GM12878 (cell line): ENCODE results near the gene RPIA. TPM values are rescaled to one million over a fixed set of nuclear protein-coding genes. Genes with fewer than 3 reads are reported as not detected.

ENCODE experiments used
- ATAC-seq: fragments of 200-7000 bp; cut with Tn5 transposase; 3 replicates; pipeline ENCODE4 v1.9.1; 2020; ENCODE audit warnings: mild to moderate bottlenecking, moderate library complexity
- BruUV-seq: library from RNA; stranded (reverse); fragments of 400-500 nt; replicated peaks from 2 replicates; lab custom pipeline; 2021; lab: Mats Ljungman, UMichigan
- CTCF ChIA-PET: fragments of 300-600 bp; sonication (Branson Sonifier 250); formaldehyde crosslinking; extraction: SDS; loops from one replicate; lab custom pipeline; 2021; ENCODE audit warnings: inconsistent platforms; lab: Yijun Ruan, JAX
- POLR2A ChIA-PET: fragments of 350-600 bp; formaldehyde crosslinking; extraction: SDS; loops from one replicate; lab custom pipeline; 2021; ENCODE audit warnings: inconsistent platforms; lab: Charles Lee
- RAD21 ChIA-PET: fragments of 300-600 bp; sonication (Branson Sonifier 250); formaldehyde crosslinking; loops from one replicate; lab custom pipeline; 2023; ENCODE audit warnings: antibody characterized with exemption; ENCODE audit not compliant: unreplicated experiment; lab: Charles Lee
- SMC1A ChIA-PET: fragments of 300-600 bp; sonication (Branson Sonifier 250); formaldehyde crosslinking; loops from one replicate; lab custom pipeline; 2023; ENCODE audit not compliant: unreplicated experiment, uncharacterized antibody; lab: Charles Lee
- DNase-seq: peaks from one replicate; pipeline ENCODE4 v3.0.0-alpha.2; 2011; ENCODE audit warnings: low read depth, low spot score
- FAIRE-seq: peaks from 3 replicates; lab custom pipeline; 2011; peaks lifted over from hg19 to GRCh38; lab: Jason Lieb, UNC
- H2AFZ ChIP-seq: 2 replicates; pipeline ENCODE4 v1.6.0; 2011; ENCODE audit warnings: low read depth, low read length, control low read depth; ENCODE audit not compliant: control insufficient read depth
- H3K27ac ChIP-seq: 2 replicates; pipeline ENCODE4 v1.5.1; 2011; ENCODE audit warnings: control low read depth; ENCODE audit not compliant: control insufficient read depth, insufficient read depth
- H3K27me3 ChIP-seq, 2 experiments: replicated peaks in 1 of 2; 2 replicates each; pipeline versions ENCODE4 v1.6.0 to v1.6.1; 2011; ENCODE audit warnings: low read length in 1 of 2; ENCODE audit not compliant: control insufficient read depth in 2 of 2, insufficient read depth in 2 of 2
- H3K36me3 ChIP-seq, 2 experiments: 2 replicates each; pipeline ENCODE4 v1.5.1; 2011; ENCODE audit warnings: low read length in 1 of 2; ENCODE audit not compliant: control insufficient read depth in 2 of 2, insufficient read depth in 2 of 2
- H3K4me1 ChIP-seq: 2 replicates; pipeline ENCODE4 v1.6.1; 2011; ENCODE audit warnings: mild to moderate bottlenecking, low read length, moderate library complexity, mixed read lengths; ENCODE audit not compliant: control insufficient read depth, insufficient read depth
- H3K4me2 ChIP-seq: 2 replicates; pipeline ENCODE4 v1.6.0; 2011; ENCODE audit warnings: control low read depth; ENCODE audit not compliant: control insufficient read depth, insufficient read depth
- H3K4me3 ChIP-seq: fragments of 200-600 bp; sonication (generic); 2 replicates; pipeline ENCODE4 v1.5.1; 2016
- H3K79me2 ChIP-seq: 2 replicates; pipeline ENCODE4 v1.6.0; 2011; ENCODE audit warnings: low read length; ENCODE audit not compliant: control insufficient read depth, insufficient read depth
- H3K9ac ChIP-seq: 2 replicates; pipeline ENCODE4 v1.8.0; 2011; ENCODE audit warnings: low read length, control low read depth, mixed read lengths; ENCODE audit not compliant: control insufficient read depth, insufficient read depth
- H3K9me3 ChIP-seq: replicated peaks from 3 replicates; pipeline ENCODE4 v1.5.1; 2011; ENCODE audit warnings: mild to moderate bottlenecking, low read length; ENCODE audit not compliant: control insufficient read depth, insufficient read depth
- H4K20me1 ChIP-seq: 2 replicates; pipeline ENCODE4 v1.6.0; 2011; ENCODE audit not compliant: control insufficient read depth, insufficient read depth
- DPF2 ChIP-seq: fragments of 450-650 bp; IDR thresholded peaks from 2 replicates; pipeline ENCODE4 v1.6.1; 2017; ENCODE audit warnings: mild to moderate bottlenecking
- E4F1 ChIP-seq: fragments of 450-650 bp; IDR thresholded peaks from 2 replicates; pipeline ENCODE4 v1.6.1; 2018; ENCODE audit warnings: borderline replicate concordance, mild to moderate bottlenecking; ENCODE audit not compliant: partially characterized antibody
- KLF5 ChIP-seq: fragments of 450-650 bp; IDR thresholded peaks from 2 replicates; pipeline ENCODE4 v1.6.1; 2014; ENCODE audit warnings: mild to moderate bottlenecking; ENCODE audit not compliant: partially characterized antibody
- NFIC ChIP-seq: IDR thresholded peaks from 2 replicates; pipeline ENCODE4 v1.6.1; 2012; ENCODE audit warnings: low read depth, mild to moderate bottlenecking, inconsistent platforms, low read length, moderate library complexity
- POLR2AphosphoS5 ChIP-seq: IDR thresholded peaks from 2 replicates; pipeline ENCODE4 v1.6.1; 2011; ENCODE audit warnings: mild to moderate bottlenecking, low read length, inconsistent platforms
- RAD21 ChIP-seq: IDR thresholded peaks from 2 replicates; pipeline ENCODE4 v1.6.1; 2011; ENCODE audit warnings: mild to moderate bottlenecking, low read depth, low read length, moderate library complexity; ENCODE audit not compliant: insufficient read depth
- RUNX3 ChIP-seq: IDR thresholded peaks from 2 replicates; pipeline ENCODE4 v1.6.1; 2012; ENCODE audit warnings: low read length, inconsistent platforms
- SIX5 ChIP-seq: IDR thresholded peaks from 2 replicates; pipeline ENCODE4 v1.6.1; 2011; ENCODE audit warnings: mild to moderate bottlenecking, low read depth, low read length, moderate library complexity; ENCODE audit not compliant: severe bottlenecking
- SMAD1 ChIP-seq: fragments of 450-650 bp; IDR thresholded peaks from 2 replicates; pipeline ENCODE4 v1.6.1; 2018; ENCODE audit warnings: mild to moderate bottlenecking, low read depth; ENCODE audit not compliant: partially characterized antibody
- SUPT20H ChIP-seq: IDR thresholded peaks from 2 replicates; pipeline ENCODE4 v1.6.1; 2011; ENCODE audit warnings: low read depth, mild to moderate bottlenecking, low read length, moderate library complexity, borderline replicate concordance; ENCODE audit not compliant: control insufficient read depth
- TCF7 ChIP-seq: IDR thresholded peaks from 2 replicates; pipeline ENCODE4 v1.6.1; 2014; ENCODE audit warnings: antibody characterized with exemption, borderline replicate concordance
- YBX1 ChIP-seq: fragments of 450-650 bp; IDR thresholded peaks from 2 replicates; pipeline ENCODE4 v1.6.1; 2016; ENCODE audit warnings: antibody characterized with exemption
- ZBTB11 ChIP-seq: fragments of 450-650 bp; formaldehyde crosslinking; IDR thresholded peaks from 2 replicates; pipeline ENCODE4 v1.5.0; 2022; ENCODE audit warnings: mild to moderate bottlenecking, missing genetic modification characterization
- ZNF592 ChIP-seq: fragments of 450-650 bp; IDR thresholded peaks from 2 replicates; pipeline ENCODE4 v1.6.1; 2017; ENCODE audit warnings: mild to moderate bottlenecking, moderate library complexity
- ZSCAN29 ChIP-seq: fragments of 450-650 bp; IDR thresholded peaks from 2 replicates; pipeline ENCODE4 v1.6.1; 2017; ENCODE audit warnings: mild to moderate bottlenecking, moderate library complexity
- ZZZ3 ChIP-seq: IDR thresholded peaks from 2 replicates; pipeline ENCODE4 v1.6.1; 2011; ENCODE audit warnings: low read depth; ENCODE audit not compliant: control insufficient read depth, insufficient read length
- WGBS: methylation state at CpG from one replicate; pipeline ENCODE4 v1.1.6; 2016; ENCODE audit warnings: low lambda C conversion rate; ENCODE audit not compliant: insufficient replicate concordance, insufficient coverage; ENCODE audit errors: missing lambda C conversion rate; 5-methylcytosine and 5-hydroxymethylcytosine counted together
- in situ Hi-C: fragments of 300-500 bp; cut with MboI; formaldehyde crosslinking; loops from 9 replicates; pipeline ENCODE4 v1.14.3; 2018; ENCODE audit warnings: mixed read lengths
- intact Hi-C: fragments of 100-400 bp; cut with micrococcal nuclease; formaldehyde crosslinking; loops from one replicate; pipeline ENCODE4 v1.14.2; 2022; ENCODE audit not compliant: unreplicated experiment
- polyA plus RNA-seq, 11 experiments: library from polyadenylated mRNA; depleted of rRNA in 4 of 11; unstranded in 6 of 11; stranded (reverse) in 5 of 11; fragments of >200 nt; fragmentation: Nextera tagmentation in 4 of 11; fragmentation: Illumina TruSeq in 1 of 11; extraction: Ambion mirVana in 4 of 11; extraction: Trizol in 1 of 11; gene quantifications; 1 replicate in 1 of 11; 2 replicates in 10 of 11; pipeline versions ENCODE4 v1.2.1 to v1.2.3, GENCODE V29; 2011 to 2016; ENCODE audit warnings: inconsistent platforms in 2 of 11, missing spikeins in 2 of 11, low read depth in 1 of 11
- total RNA-seq, 4 experiments: library from RNA; depleted of rRNA in 3 of 4; stranded (reverse); fragments of >200 nt in 3 of 4; fragmentation: Illumina TruSeq in 1 of 4; extraction: Trizol in 1 of 4; gene quantifications; 2 replicates each; pipeline versions ENCODE4 v1.2.1 to v1.2.3, GENCODE V29; 2013 to 2021

RPIA gene
- total and polyA plus RNA-seq, 10 of the 15 experiments (the other 5 are each of a cell fraction or from before 2014, with no cell fraction given), result 7.1 to 58.1 (median 41.6) TPM

GRCh38 chr2:88747990-88748389 is 56.5 kb downstream of the RPIA start:
- Histone ChIP-seq H2AFZ (no peak overlapping the region), H3K27ac (no peak overlapping the region), H3K4me1 (no peaks in the 10 kb centered on the region), H3K9ac (no peak overlapping the region), H3K36me3 (peaks cover 8 to 9% of the 10 kb centered on the region in 2 experiments; a peak in 3 of 4 replicates), H4K20me1 (no peaks in the 10 kb centered on the region), H3K4me2 (no peak overlapping the region), H3K79me2 (no peaks in the 10 kb centered on the region), H3K4me3 (no peak overlapping the region), H3K9me3 (peaks cover 3% of the 10 kb centered on the region; the same call in 2 of the 3 replicates), H3K27me3 (no peaks in the 10 kb centered on the region)
- ChIA-PET SMC1A (no interaction called here), CTCF (interaction anchor here (1.9 kb wide), 1 partner anchor 8 kb away, joined by 11 read pairs; no protein-coding TSS in a partner anchor), POLR2A (no interaction called here), RAD21 (no interaction called here)
- ATAC-seq (no peak), FAIRE-seq (no peak), DNase-seq (no peak)
- no TSS peak for BruUV-seq
- intact Hi-C loops, result no loop called here
- 100% methylated on average over 2 of the region's 2 CpGs for WGBS
- in situ Hi-C loops, result loop anchor here (10.0 to 25.0 kb wide), 2 partner anchors 414 to 1097 kb away; no protein-coding TSS in a partner anchor
- no peak for TF ChIP-seq ZNF592
- no peak for TF ChIP-seq SIX5
- no peak for TF ChIP-seq SMAD1
- TF ChIP-seq RAD21, result no peak
- no peak for TF ChIP-seq POLR2AphosphoS5
- TF ChIP-seq KLF5, result no peak
- TF ChIP-seq ZZZ3, result no peak
- no peak for TF ChIP-seq YBX1
- no peak for TF ChIP-seq ZSCAN29
- TF ChIP-seq TCF7, result no peak
- TF ChIP-seq ZBTB11 (CRISPR knock-in tag), result no peak
- no peak for TF ChIP-seq RUNX3
- TF ChIP-seq NFIC, result no peak
- TF ChIP-seq E4F1, result no peak
- no peak for TF ChIP-seq DPF2
- no peak for TF ChIP-seq SUPT20H
